Measurements from ENCODE around the gene ATP11B.
A peak's percentile ranks its signal among the peaks of the same experiment; 100 is the strongest.
"Not testable (repeated sequence)": the region's sequence is repeated elsewhere in the genome, so short reads cannot be mapped to it uniquely, and the experiment has no call there.

The ATP11B gene

DNA sequence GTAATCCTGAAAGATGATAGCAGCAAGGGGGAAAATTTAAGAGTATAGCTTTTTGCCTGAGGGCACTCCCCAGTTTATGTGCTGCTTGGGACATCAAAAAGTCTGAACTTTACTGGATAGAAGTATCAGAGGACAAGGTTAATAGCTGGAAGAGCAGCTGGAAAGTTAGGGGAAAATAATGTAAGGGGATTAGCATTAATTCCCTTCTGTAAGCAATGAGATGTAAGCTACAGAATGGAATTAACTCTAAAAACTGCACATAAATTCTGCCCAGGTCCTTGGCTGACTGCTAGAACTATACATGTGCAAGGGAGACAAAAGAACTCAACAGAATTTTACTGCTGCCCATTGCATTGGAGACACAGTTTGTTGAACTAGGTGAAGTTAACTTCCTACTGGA, 55.6 kb downstream of the ATP11B start:
- DNase-seq: no peak

DNA sequence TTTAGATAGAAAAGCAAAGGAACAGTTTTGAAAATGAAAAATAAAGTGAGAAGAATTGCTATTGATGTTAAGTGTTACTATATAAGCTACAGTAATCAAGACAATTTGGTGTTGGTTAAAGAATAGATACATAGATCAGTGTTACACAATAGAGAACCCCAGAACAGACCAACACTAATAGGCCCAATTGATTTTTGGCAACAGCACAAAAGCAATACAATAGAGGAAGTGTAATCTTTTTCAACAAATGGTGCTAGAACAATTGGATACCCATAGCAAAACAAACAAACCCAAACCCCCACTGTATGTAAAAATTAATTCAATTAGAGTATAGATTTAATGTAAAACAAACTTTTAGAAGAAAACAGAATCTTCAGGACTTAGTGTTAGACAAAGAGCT, 61.8 kb downstream of the ATP11B start:
- DNase-seq: no peak

DNA sequence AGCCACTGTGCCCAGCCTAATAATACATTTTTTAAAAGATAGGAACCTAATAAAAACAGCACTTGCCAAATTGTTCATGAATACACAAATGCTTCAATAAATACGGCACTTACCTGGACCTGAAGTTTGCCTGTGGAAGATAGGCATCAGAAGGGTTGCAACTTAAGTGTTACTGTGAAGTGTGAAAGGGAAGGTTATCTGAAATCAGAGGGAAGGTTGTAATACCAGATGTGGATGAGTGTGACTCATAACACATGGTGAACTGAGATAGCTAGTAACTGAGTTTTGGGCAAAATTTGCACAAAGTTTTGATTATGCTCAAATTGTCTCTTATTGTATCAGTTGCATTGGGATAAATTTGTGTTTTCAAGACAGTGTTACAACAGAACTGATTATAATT, 68.0 kb downstream of the ATP11B start:
- no peak for DNase-seq

DNA sequence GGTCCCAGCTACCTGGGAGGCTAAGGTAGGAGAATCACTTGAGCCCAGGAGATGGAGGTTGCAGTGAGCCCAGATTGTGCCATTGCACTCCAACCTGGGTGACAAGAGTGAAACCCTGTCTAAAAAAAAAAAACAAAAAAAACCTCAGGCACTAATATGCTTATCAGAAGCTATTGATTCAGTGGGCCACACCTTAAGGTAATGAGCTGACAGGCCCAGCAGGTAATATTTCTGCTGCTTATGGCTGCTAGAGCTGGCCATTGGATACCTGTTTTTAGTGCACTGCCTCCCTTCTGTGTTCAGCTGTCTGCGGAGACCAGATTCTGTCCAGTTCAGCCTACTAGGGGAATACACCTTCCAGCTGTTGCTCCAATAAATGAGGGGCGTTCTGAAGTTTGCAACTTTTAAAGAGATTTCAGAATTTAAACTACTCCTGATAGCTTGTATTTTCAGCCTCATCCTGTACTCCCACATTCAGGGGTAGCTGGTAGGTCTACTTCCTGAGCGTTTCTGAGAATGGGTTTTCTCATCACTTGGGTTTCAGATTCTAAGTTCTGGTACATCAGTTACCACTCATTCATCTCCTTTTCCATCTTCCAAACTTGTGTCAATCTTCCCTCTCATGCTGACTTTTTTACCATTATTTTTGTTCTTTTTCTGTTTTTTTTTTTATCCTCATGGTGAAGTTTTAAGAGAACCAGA, 69.0 kb downstream of the ATP11B start:
- DNase-seq: no peak

DNA sequence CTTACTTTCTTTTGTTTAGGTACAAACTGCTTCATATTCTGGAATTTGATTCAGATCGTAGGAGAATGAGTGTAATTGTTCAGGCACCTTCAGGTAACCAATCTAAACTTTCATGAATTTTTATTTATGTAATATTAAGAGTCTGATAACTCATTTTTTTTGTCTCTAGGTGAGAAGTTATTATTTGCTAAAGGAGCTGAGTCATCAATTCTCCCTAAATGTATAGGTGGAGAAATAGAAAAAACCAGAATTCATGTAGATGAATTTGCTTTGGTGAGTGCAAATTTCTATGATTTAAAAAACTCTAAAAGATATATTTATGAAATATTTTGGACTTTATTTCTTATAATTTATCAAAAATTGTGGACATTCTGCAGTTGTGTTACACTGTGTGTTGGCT, 75.8 kb downstream of the ATP11B start:
- no peak for DNase-seq

DNA sequence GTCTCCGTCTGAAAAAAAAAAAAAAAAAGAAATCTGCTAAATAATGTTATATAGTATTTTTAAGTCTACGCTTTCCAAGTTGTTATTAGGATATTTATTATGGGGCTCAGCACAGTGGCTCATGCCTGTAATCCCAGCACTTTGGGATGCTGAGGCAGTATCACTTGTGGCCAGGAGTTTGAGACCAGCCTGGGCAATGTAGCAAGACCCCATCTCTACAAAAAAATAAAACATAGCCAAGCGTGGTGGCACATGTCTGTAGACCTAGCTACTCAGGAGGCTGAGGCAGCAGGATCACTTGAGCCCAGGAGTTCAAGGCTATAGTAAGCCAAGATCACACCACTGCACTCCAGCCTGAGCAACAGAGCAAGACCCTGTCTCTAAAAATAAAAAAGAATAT, 77.6 kb downstream of the ATP11B start:
- DNase-seq: not testable (repeated sequence)

DNA sequence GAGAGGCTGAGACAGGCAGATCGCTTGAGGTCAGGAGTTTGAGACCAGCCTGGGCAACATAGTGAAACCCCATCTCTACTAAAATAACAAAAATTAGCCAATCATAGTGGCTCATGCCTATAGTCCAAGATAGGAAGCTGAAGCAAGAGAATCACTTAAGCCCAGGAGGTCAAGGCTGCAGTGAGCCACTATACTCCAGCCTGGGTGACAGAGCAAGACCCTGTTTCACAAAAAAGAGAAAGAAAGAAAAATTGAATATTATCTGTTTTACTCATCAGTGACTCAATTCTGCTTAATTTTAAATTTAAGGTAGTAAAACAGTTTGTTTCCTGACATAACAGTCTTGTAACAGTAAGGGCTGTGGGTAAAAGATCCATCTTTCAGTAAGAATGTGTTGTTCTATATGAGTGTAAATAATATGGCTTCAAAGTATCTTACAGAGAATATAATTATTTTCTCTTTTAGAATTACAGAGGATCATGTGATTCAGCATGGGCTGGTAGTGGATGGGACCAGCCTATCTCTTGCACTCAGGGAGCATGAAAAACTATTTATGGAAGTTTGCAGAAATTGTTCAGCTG, 85.8 kb downstream of the ATP11B start:
- no peak for DNase-seq

DNA sequence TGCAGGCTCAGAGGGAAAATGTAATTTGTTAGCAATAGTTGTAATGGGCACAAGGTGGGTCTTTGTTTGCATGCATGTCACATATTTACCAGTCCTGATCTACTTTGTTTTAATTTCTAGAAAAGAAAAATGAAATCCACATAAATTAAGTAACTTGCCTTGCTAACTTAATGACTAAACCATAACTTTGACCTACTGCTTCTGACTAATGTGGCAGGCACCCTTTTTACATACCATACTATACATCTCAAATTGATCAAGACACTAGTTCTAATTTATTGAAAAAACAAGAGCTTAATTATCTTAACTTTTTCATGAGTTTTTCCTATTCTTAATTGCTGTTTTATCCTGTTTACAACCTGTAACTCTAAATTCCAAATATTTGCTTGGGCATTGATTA, 93.2 kb downstream of the ATP11B start:
- no peak for DNase-seq

DNA sequence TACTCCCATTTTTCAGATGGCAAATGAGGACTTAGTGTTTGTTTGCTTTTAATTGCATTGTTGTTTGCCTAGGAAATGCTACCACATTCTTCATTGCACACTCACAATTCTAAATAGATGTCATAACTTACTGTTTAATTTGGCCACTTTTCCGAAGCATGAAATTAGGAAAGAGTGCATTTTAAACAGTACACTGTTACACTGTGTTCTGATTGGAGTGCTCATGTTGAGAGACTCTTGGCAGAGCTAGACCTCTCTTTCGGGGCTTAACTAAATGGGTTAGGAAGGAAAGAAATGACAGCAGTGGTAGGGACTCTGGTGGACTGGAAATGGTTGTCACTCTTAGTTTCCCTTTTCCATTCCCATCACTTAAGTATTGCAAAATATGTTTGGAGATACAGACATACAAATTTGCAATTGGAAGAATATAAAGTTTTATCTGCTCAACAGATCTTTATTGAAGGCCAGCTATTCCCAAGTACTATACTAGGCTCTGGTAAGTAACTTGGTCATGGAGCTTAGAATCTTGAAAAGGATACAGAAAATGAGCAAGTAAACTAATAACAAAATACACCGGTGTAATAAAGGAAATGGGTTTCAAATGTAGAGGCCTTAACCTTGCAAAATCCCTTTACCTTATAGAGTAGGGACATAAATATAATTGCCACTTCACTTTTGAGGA, 96.8 kb downstream of the ATP11B start:
- no peak for DNase-seq

DNA sequence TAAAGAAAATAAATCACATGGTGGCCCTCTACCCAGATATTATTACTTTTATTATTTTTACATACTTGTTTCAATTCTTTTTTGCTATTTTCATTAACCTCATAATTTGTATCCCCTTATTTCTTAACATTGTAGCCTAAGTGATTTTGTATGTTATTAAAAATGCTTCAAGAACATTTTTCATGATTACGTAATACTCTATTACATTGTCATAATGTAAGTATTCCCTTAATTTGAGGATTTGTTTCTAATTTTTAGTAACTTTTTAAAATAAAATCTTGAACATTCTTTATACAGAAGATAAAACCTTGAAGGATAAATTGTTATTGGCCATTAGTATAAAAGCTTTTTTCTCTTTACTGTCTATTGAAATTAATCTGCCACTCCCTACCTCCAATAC, 98.1 kb downstream of the ATP11B start:
- no peak for DNase-seq

DNA sequence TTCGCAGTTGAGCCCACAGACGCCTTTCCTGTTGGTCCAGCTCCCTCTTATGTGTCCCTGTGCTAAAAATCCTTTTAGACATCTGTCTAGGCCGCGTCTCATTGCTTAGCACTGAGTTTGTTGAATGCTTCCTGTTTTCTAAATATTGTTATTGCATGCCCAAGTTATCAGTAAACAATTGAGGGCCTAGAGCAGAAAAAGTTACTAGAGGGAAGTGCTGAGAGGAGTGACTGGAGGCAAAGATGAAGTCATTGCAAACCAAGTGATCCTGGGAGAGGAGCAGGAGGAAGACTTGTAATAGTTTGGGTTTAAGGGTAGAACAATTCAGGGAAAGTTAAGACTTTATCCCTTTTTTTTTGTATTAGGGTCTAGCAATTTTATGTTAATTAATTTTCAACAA, 98.9 kb downstream of the ATP11B start:
- DNase-seq: no peak

DNA sequence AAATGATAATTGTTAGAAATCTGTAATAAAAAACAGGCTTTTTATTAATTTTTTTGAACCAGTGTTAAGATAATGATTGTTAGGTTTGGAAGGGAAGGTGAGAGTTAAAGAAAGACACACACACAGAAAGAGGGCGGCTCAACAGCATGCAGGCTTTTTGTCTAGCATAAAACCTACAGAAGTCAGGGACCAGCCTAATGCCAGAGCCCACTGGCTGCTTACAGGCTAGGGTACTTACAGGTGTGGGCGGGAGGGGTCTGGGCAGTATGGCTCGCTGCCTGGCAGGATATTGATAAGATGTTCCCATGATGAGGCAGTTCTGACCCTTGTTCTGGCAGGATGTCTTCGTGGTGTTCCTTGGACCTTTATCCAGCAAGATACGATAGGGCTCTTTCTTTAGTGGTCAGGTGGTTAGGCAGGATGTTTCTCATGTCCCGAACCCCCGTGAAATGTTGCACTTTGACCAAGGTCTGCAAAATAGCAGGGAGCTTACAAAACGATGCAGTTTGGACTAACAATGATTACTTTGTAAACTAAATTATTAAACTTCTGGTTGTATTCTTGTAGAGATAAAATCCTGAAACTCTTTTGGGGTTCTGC, 102.3 kb downstream of the ATP11B start:
- DNase-seq: no peak

DNA sequence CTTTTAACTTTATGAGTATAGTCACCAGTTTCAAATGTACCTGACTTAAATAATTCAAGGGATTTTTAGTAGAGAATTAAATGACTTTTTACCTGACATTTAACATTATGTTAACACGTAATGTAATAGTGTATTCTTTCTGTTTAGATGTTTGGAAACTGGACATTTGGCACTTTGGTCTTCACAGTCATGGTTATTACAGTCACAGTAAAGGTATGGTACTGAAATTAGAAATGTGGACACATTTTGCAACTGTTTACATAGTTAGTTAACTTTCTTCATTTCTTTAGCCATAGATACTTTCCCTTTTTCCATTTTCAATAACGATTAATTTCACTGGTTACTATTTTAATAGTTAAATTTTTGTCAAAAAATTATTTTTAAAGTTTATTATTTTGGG, 103.2 kb downstream of the ATP11B start:
- no peak for DNase-seq

DNA sequence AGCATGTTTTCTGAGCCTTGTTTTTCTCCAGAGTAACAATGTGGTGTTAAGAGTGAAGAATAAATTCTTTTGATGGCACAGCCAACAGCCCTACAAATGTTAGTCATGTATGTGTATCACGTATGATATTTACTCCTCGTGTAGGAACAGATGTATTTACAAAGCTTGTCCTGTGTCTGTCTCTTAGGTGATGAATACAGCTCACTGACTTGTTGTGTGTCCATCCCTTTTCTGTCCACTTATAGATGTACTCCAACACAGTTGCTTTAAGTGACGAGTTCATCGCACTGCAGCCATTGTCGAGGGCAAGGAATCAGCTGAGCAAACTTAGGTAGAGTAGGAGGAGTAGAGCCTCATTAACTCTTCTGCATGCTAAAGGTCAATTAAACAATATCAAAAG, 108.9 kb downstream of the ATP11B start:
- DNase-seq: no peak

DNA sequence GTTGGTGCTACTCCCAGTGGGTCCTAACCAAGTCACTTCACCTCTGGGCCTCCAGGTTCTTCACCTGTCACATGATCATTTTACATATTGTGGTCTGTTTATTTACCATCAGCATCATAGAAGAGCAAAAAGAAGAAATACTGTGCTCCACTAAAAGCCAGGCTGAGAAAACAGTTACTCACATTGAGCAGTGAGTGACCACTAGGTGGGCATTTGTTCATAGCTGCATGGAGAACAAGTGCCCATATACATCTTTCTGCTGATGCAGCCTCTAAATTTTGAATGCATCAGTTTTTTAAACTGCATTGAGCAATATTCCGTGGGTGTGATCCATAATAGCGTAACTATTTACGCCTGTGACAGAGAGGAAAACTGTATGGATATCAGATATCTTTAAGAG, 110.9 kb downstream of the ATP11B start:
- DNase-seq: no peak

DNA sequence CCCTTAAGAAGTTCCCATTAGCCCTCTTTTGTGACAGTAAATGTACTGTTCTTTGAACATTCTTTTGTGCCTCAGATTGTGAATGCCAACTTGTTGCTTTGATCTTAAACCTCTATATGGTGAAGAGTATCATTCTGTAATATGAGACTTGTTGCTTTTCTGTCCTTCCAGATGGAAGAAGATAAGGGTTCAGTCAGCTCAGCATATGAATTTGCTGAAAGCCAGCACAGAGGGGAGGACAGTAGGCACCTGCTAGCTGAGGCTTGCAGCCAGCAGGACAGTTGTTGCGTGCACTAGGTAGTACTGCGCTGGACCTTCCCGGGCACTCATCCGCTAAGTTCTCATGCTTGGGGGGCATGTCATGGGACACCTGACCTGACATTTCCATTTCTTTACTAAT, 112.3 kb downstream of the ATP11B start:
- DNase-seq: no peak

DNA sequence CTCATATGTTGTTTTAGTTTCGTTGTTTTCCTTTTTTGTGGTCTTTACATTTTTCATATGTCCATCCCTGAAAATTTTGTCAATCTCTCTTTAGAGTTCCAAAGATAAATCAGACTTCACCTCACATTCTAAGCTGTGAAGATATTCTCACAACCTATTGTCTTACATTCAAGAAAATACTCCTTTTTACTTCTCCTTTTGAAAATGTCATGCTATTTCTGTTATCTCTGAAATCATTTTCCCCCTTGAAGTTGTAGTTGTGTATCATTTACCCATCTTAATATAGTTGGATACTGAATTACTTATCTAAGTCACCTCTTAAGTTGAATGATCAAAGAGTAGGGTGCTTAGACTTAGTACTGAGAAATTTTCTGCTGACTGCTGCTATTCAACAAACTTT, 112.7 kb downstream of the ATP11B start:
- DNase-seq: no peak

DNA sequence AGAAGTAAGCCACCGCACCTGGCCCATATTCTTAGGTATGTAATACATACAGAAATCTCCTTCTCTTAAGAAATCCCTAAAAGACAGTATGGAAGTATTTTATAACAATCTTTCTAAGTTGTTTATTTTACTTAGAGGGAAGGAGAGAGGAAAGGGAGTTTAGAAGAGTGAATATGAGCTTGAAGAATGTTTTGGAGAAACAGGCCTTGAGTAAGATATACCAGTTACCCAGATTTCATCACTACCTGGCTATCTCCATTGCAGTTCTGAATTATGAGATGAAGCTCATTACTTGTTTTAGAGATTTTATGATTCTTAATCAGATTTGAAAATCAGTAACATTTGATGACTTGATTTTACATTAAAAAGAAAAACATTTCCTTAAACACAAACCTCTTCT, 115.2 kb downstream of the ATP11B start:
- no peak for DNase-seq

DNA sequence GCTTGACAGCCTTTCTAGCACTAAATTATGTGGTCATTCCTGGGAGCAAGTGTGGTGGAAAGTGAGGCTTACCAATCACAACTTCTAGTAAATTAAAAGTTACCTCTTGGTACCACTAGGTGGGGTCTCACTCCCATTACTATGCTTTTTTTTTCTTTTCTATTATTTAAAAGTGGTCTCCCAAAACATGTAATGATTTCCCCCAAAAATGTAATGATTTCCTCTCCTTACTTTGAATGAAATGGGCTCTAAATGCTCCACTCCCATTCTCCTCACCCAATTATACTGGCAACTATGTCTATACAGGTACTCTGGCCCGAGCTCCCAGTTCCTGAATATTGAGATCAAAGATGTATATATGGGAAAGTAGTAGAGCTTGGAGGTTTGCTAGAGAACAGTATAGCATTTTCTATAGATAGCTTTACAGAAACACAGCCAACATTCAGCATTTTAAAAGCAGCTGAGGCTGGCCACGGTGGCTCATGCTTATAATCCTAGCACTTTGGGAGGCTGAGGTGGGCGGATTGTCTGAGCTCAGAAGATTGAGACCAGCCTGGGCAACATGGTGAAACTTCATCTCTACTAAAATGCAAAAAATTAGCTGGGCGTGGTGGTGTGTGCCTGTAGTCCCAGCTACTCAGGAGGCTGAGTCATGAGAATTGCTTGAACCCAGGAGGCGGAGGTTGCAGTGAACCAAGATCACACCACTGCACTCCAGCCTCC, 116.2 kb downstream of the ATP11B start:
- no peak for DNase-seq

DNA sequence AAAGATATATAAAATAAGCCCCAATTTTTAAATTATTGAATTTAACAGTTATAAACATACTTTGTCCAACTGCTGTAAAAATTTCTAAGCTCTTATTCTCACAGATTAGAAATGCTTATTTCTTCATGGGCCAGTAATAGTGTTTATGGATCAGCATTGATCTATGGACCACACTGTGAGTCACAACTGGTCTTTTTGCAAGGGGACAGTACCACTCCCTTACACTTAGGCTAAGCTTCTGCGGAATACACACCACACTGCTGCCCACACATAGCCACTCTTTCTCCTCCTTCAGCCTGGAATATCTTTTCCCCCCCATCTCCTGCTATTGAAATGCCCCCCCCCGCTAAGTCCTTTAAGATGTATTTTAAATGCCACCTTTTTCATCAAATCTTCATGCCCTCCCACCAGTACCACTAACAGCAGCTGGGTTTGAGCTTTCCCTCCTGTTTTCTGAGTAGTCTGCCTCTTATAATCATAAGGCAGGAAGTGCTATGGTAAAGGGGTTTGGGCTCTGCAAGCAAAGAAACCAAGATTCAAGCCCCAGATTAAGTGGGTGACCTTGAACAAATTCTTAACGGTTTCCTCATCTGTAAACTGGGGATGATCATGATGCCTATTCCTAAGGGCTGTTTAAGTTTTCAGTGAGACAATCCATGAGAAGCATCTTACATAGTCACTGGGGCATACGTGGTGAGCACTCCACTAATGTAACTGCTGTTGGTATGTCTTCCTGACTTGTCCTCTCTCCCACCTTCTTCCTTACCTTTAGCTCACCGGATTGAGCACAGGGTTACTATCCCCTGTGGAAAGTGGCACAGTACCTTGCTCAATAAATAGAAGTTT, 117.9 kb downstream of the ATP11B start:
- DNase-seq: no peak

DNA sequence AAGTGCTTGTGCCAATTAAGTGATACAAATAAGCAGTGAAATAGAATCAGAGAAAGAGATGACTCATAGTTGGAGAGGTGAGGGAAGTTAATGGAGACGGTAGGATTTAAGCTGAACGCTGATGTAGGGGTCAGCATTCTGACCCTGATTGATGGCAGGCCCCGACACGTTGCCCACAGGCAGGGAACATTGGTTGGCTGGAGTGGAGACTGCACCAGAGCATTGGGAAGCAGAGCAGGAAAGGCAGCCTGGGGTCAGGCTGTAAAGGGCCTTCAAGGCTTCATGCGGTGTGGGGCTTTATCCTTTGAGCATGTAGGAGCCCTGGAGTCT, 118.4 kb downstream of the ATP11B start:
- DNase-seq: no peak

DNA sequence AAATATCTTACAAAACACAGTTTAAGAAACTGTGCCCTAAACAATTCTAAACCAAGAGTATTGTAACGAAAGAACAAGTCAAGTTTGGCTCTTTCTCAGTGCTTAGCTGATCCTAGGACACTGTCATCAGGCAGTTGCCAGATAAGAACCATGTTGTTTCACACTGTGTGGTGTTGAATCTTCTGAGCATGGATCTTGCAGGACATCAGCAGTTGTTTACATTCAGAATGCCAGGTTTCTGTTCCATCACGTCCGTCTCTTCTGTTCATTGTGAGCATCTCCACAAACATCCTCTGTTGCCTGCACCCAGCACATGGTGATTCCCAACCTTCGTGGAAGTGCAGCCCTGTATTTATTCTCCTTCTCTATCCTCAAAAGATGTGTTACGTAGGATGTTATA, 119.2 kb downstream of the ATP11B start:
- no peak for DNase-seq

DNA sequence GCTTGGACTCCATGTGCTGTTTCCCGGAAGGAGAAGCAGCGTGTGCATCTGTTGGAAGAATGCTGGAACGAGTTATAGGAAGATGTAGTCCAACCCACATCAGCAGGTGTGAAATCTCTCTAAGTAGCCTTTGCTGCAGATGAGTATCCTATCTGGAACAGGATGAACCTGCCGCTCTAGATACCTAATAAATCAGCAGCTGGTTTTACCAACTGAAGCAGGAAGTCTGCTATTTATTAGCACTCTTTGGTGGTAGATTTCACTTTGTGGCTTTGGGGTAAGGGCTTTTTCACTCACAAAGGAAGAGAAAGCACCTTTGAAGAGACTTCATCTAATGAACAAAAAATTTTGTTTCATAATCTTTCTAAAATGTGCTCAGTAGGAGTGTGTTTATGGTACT, 120.6 kb downstream of the ATP11B start:
- DNase-seq: peak; percentile 83
